GM20000 (cell line): ENCODE measurements around the gene KRT23.

ENCODE experiments used
- DNase-seq: peaks from one replicate; pipeline ENCODE4 v3.0.0; 2012; ENCODE audit warnings: low spot score
- TF ChIP-seq, protein P1 (sequence below): IDR thresholded peaks from 2 replicates; pipeline ENCODE4 v1.5.1; 2012; ENCODE audit warnings: mild to moderate bottlenecking, control low read depth; ENCODE audit errors: extremely low read depth, missing control alignments

KRT23 gene

DNA sequence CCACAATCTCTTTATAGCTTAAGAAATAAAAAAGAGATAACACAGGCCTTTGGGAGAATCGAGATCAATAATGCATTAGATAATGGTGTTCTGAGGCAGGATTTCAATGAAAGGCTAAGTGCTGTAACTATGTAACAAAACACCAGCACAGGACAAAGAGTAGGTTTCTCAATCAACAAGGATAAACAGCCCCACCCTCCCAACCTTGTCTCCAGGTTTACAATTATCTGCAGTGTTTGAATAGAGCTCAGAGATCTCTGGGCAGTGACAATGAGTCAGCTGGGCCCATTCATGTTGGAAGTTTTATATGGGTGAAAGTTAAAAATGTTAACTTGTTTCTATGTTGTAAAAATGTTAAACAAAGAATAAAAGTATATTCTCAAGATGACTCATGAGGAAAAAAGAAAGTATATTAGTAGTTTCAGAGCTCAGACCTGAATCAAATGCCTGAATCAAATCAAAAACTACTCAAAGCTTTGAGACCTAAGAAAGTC lies 35.4 kb downstream of the KRT23 start:
- TF ChIP-seq, protein P1, sequence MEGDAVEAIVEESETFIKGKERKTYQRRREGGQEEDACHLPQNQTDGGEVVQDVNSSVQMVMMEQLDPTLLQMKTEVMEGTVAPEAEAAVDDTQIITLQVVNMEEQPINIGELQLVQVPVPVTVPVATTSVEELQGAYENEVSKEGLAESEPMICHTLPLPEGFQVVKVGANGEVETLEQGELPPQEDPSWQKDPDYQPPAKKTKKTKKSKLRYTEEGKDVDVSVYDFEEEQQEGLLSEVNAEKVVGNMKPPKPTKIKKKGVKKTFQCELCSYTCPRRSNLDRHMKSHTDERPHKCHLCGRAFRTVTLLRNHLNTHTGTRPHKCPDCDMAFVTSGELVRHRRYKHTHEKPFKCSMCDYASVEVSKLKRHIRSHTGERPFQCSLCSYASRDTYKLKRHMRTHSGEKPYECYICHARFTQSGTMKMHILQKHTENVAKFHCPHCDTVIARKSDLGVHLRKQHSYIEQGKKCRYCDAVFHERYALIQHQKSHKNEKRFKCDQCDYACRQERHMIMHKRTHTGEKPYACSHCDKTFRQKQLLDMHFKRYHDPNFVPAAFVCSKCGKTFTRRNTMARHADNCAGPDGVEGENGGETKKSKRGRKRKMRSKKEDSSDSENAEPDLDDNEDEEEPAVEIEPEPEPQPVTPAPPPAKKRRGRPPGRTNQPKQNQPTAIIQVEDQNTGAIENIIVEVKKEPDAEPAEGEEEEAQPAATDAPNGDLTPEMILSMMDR = no peak
- no peak for DNase-seq

DNA sequence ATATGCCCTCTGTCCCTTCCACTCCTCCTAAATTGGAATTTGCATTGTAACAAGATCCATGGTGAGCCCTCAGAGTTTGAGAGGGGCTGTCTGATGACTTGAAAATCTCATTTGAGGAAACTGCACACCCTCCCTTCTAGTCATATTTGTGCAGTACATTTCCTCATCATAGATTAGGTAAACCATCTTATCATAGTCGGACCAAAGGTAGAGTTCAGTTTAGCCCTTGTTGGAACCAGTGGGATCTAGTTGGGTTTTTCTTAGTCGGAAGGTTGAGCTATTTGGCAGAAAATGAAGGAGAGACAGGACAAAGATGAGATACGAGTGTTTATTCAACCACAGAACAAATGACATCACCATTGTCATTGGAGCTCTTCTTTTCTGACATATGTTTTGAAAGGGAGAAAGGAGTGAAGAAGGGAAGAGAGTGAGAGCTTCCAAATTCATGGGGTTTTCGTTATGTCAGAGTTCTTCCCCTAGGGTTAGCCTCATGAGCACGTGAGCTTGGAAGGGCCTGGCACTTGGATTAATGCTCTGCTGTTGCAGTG lies 36.6 kb downstream of the KRT23 start:
- TF ChIP-seq, protein P1 = no peak
- DNase-seq = no peak

DNA sequence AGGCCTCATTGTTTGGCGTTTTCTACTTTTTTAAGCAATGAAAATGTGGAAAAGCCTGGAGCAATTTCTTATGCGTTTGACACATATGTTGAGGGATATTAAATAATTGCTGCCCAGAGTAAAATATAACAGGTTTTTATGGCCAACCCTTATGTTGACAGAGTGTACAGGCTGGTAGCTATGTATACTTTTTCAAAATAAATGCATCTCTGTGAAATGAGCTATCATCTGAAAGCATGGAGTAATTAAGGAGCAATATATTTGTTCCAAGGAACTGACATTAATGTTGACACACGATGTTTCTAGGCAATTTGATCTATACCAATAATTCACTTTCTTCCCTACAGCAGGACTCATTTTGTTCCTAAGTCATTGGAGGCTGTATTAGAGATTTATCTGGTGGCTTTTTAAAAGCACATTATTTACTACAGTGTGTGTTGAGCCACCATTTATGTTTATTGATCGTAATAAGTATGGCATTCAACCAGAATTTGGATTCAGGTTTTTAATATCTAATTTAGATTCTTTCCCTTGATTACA lies 40.5 kb downstream of the KRT23 start:
- TF ChIP-seq, protein P1 = no peak
- no peak for DNase-seq

DNA sequence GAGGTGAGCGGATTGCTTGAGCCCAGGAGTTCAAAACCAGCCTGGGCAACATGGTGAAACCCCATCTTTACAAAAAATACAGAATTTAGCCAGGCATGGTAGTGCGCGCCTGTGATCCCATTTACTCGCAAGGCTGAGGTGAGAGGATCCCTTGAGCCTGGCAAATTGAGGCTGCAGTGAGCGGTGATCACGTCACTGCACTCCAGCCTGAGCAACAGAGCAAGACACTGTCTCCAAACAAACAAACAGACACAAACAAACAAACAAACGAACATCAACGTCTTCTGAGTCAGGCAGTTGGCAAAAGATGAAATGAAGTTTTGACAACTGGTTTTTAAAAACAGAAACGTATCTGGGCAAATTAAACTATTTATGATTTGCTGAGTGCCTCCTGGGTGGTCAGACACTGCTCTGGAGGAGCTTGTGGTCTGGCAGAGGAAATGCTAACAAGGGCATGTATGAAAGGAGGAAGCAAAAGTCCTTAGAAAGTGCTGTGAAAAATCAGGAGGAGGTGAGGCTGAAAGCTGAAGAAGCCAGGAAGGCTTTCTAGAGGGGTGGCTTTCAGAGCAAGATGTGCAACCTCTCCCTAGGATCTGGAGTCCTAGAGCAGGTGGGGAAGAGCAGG lies 42.2 kb downstream of the KRT23 start:
- TF ChIP-seq, protein P1 = no peak
- no peak for DNase-seq

DNA sequence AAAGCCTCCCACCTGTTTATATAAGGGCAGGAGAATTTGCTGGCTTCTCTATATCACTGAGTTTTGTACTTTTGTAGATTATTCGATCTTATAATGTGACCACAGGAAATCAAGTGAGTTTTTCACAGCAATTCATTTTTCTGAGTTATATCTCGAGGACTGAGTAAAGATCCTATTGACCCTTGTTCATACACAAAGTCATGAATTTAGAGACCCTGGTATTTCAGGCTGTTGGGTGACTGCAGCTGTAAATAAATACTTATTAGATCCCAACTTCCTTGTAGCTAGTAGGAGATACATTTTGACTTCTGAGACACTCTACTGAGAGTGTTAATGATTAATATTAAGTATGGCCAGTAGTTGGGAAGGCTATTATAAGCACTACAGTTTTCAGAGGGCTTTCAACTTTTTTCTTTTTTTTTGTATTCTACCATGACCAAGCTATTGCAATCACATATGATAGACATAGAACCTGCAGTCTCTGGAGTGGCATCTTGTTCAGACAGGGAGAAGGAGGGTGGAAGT lies 49.2 kb downstream of the KRT23 start:
- TF ChIP-seq, protein P1 = no peak
- DNase-seq = no peak

DNA sequence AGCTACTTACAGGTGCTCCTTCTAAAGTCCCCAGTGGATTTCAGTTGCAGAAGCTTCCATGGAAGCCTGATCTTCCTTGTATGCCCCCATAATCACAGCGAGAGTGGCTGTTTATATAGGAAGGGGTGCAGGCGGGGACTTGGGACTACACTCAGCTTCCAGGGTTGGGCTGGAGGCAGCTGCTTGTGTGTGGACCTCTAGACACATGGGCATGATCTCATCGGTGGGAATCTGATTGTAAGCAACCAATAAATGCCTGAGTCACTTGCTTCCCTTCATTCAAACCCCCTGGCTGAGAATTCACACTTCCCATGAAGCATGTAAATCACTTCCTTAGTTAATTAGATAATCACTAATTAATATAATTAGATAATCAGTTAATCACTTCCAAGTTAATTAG lies 51.4 kb downstream of the KRT23 start:
- no peak for DNase-seq
- TF ChIP-seq, protein P1 = no peak
